B cell (primary cell): Measurements from ENCODE around the gene ANKS1B. TPM values are rescaled to one million over a fixed set of nuclear protein-coding genes. Genes with fewer than 3 reads are reported as not detected.

ENCODE experiments used
- ATAC-seq: fragments of 200-7000 bp; cut with Tn5 transposase; one replicate; pipeline ENCODE4 v1.10.0; 2021; ENCODE audit warnings: low read depth, mild to moderate bottlenecking, moderate number of reproducible peaks, moderate library complexity
- CTCF ChIA-PET: fragments of 350-600 bp; sonication (Branson Sonifier 250); formaldehyde crosslinking; loops from one replicate; lab custom pipeline; 2021; ENCODE audit warnings: antibody characterized with exemption, inconsistent platforms; lab: Charles Lee
- POLR2A ChIA-PET: fragments of 350-600 bp; sonication (Branson Sonifier 250); formaldehyde crosslinking; loops from one replicate; lab custom pipeline; 2021; ENCODE audit warnings: antibody characterized with exemption; lab: Charles Lee
- DNase-seq: peaks from one replicate; pipeline ENCODE4 v3.0.0; 2013
- H2AFZ ChIP-seq: 2 replicates; pipeline ENCODE4 v1.6.1; 2012; ENCODE audit warnings: mild to moderate bottlenecking, low read depth, low read length; ENCODE audit not compliant: insufficient read depth, poor library complexity, severe bottlenecking
- H3K27ac ChIP-seq, 2 donors: 1 replicate in 1 of 2; 2 replicates in 1 of 2; pipeline ENCODE4 v1.5.1; 2012 to 2013; ENCODE audit warnings: low read length in 2 of 2, mild to moderate bottlenecking in 2 of 2, moderate library complexity in 1 of 2
- H3K27me3 ChIP-seq, 4 experiments: fragments of 200-600 bp in 1 of 4; sonication (generic) in 1 of 4; replicated peaks in 1 of 4; 1 replicate in 2 of 4; 2 replicates in 2 of 4; pipeline versions ENCODE4 v1.6.1 to v1.7.0; 2013 to 2016; ENCODE audit warnings: low read length in 3 of 4, mild to moderate bottlenecking in 2 of 4, mixed read lengths in 1 of 4, moderate library complexity in 1 of 4; ENCODE audit not compliant: insufficient read depth in 4 of 4, control insufficient read depth in 3 of 4; ENCODE audit errors: control extremely low read depth in 1 of 4
- H3K36me3 ChIP-seq, 2 experiments: replicated peaks in 1 of 2; 1 replicate in 1 of 2; 2 replicates in 1 of 2; pipeline versions ENCODE4 v1.6.1 to v1.7.1; 2013; ENCODE audit warnings: low read length in 1 of 2; ENCODE audit not compliant: insufficient read depth in 2 of 2, control insufficient read depth in 1 of 2; ENCODE audit errors: control extremely low read depth in 1 of 2, extremely low read depth in 1 of 2
- H3K4me1 ChIP-seq, 2 donors: fragments of 200-600 bp in 1 of 2; sonication (generic) in 1 of 2; 1 replicate in 1 of 2; 2 replicates in 1 of 2; pipeline versions ENCODE4 v1.5.1 to v1.6.1; 2013 to 2017; ENCODE audit warnings: low read length in 2 of 2; ENCODE audit not compliant: control insufficient read depth in 2 of 2, insufficient read depth in 2 of 2
- H3K4me2 ChIP-seq: replicated peaks from 2 replicates; pipeline ENCODE3; 2012; ENCODE audit warnings: mild to moderate bottlenecking, low read depth, low read length; ENCODE audit not compliant: poor library complexity, severe bottlenecking
- H3K4me3 ChIP-seq, 5 experiments: fragments of 200-600 bp in 1 of 5; sonication (generic) in 1 of 5; 1 replicate in 3 of 5; 2 replicates in 2 of 5; pipeline versions ENCODE4 v1.5.1 to v1.7.0; 2011 to 2016; ENCODE audit warnings: low read length in 4 of 5, mild to moderate bottlenecking in 4 of 5, low read depth in 2 of 5, control low read depth in 1 of 5, moderate library complexity in 1 of 5; ENCODE audit not compliant: insufficient read depth in 1 of 5; ENCODE audit errors: control extremely low read depth in 1 of 5, extremely low read depth in 1 of 5
- H3K79me2 ChIP-seq: fragments of 200-600 bp; sonication (generic); one replicate; pipeline ENCODE4 v1.6.0; 2016; ENCODE audit warnings: low read length; ENCODE audit not compliant: control insufficient read depth, insufficient read depth
- H3K9ac ChIP-seq: fragments of 200-600 bp; sonication (generic); 2 replicates; pipeline ENCODE4 v1.6.1; 2017; ENCODE audit warnings: mild to moderate bottlenecking, low read length, moderate library complexity
- H3K9me3 ChIP-seq, 3 donors: one replicate each; pipeline versions ENCODE4 v1.6.1 to v1.7.1; 2013; ENCODE audit warnings: low read length in 2 of 3; ENCODE audit not compliant: control insufficient read depth in 2 of 3, insufficient read depth in 1 of 3; ENCODE audit errors: control extremely low read depth in 1 of 3
- H4K20me1 ChIP-seq: 2 replicates; pipeline ENCODE4 v1.6.0; 2012; ENCODE audit warnings: mild to moderate bottlenecking, low read length; ENCODE audit not compliant: insufficient read depth, control insufficient read depth, poor library complexity, severe bottlenecking
- H3K27ac Mint-ChIP-seq: one replicate; pipeline ENCODE4 v1.8.0; 2021; ENCODE audit warnings: mixed read lengths
- H3K27me3 Mint-ChIP-seq: one replicate; pipeline ENCODE4 v1.8.0; 2021; ENCODE audit warnings: mixed read lengths
- H3K4me1 Mint-ChIP-seq: one replicate; pipeline ENCODE4 v1.8.0; 2021; ENCODE audit warnings: mixed read lengths
- H3K4me3 Mint-ChIP-seq: one replicate; pipeline ENCODE4 v1.8.0; 2021; ENCODE audit warnings: mixed read lengths
- H3K9me3 Mint-ChIP-seq: one replicate; pipeline ENCODE4 v1.8.0; 2022; ENCODE audit warnings: mixed read lengths; ENCODE audit not compliant: insufficient read depth
- EZH2 ChIP-seq: IDR thresholded peaks from 2 replicates; pipeline ENCODE4 v1.6.1; 2012; ENCODE audit warnings: borderline replicate concordance, low read depth, mild to moderate bottlenecking, moderate library complexity, low read length; ENCODE audit not compliant: insufficient read depth, poor library complexity, severe bottlenecking
- WGBS: methylation state at CpG from one replicate; pipeline ENCODE4 v1.1.5; 2013; ENCODE audit warnings: missing lambda C conversion rate; ENCODE audit not compliant: insufficient coverage; 5-methylcytosine and 5-hydroxymethylcytosine counted together
- intact Hi-C: fragments of 100-400 bp; cut with micrococcal nuclease; formaldehyde crosslinking; loops from one replicate; pipeline ENCODE4 v1.10.0; 2022
- polyA plus RNA-seq: library from polyadenylated mRNA; depleted of rRNA; stranded (reverse); fragments of >200 nt; gene quantifications from 2 replicates; pipeline ENCODE4 v1.2.3, GENCODE V29; 2012
- total RNA-seq, 2 donors: library from RNA; stranded (reverse); fragments of 120-200 nt in 1 of 2; gene quantifications; 1 replicate in 1 of 2; 2 replicates in 1 of 2; pipeline versions ENCODE4 v1.2.3 to v1.2.4, GENCODE V29; 2013 to 2022
- TF ChIP-seq, protein P1 (sequence below): fragments of 200-600 bp; IDR thresholded peaks from one replicate; pipeline ENCODE4 v1.8.0; 2022; ENCODE audit warnings: antibody characterized with exemption, mild to moderate bottlenecking

The ANKS1B gene
- total and polyA plus RNA-seq, 2 donors (not counting 1 experiment from before 2014, with no cell fraction given) = not detected

DNA sequence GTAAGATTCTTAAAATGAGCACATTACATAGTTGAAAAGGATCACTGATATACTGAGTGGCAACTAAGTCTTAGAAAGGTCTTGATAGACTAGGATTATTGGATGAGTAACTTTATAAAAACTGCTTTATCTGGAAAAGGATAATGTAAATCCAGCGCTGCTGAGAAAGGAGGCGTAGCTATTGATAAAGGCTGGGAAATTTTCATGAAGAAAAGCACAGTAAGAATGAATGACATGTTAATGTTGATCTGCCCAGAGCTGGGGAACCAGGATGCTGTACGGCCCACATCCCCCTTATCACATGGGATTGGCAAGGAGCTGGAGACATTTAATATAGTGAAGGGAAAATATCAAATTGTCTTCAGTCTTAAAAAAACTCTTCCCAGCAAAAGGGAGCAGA, 1165.7 kb downstream of the ANKS1B start:
- Histone ChIP-seq H3K9me3 (no peaks in the 10 kb centered on the region), H4K20me1 (no peaks in the 10 kb centered on the region), H3K4me2 (no peak overlapping the region), H3K79me2 (no peaks in the 10 kb centered on the region), H3K9ac (no peak overlapping the region), H3K27ac (no peak overlapping the region), H3K4me1 (no peaks in the 10 kb centered on the region), H3K27me3 (peaks cover 0 to 7% (median 6%) of the 10 kb centered on the region in 4 experiments), H3K36me3 (no peaks in the 10 kb centered on the region), H2AFZ (no peak overlapping the region), H3K4me3 (no peak overlapping the region)
- ATAC-seq (no peak), DNase-seq (no peak)
- intact Hi-C loops = no loop called here
- Mint-ChIP-seq H3K27me3 (peaks cover 20% of the 10 kb centered on the region), H3K4me3 (no peak overlapping the region), H3K4me1 (no peaks in the 10 kb centered on the region), H3K9me3 (peaks cover 2% of the 10 kb centered on the region), H3K27ac (no peak overlapping the region)
- ChIA-PET POLR2A (no interaction called here), CTCF (no interaction called here)
- WGBS = 100% methylated on average over 2 of the region's 3 CpGs
- no peak for TF ChIP-seq EZH2
- TF ChIP-seq, protein P1, sequence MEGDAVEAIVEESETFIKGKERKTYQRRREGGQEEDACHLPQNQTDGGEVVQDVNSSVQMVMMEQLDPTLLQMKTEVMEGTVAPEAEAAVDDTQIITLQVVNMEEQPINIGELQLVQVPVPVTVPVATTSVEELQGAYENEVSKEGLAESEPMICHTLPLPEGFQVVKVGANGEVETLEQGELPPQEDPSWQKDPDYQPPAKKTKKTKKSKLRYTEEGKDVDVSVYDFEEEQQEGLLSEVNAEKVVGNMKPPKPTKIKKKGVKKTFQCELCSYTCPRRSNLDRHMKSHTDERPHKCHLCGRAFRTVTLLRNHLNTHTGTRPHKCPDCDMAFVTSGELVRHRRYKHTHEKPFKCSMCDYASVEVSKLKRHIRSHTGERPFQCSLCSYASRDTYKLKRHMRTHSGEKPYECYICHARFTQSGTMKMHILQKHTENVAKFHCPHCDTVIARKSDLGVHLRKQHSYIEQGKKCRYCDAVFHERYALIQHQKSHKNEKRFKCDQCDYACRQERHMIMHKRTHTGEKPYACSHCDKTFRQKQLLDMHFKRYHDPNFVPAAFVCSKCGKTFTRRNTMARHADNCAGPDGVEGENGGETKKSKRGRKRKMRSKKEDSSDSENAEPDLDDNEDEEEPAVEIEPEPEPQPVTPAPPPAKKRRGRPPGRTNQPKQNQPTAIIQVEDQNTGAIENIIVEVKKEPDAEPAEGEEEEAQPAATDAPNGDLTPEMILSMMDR = no peak

DNA sequence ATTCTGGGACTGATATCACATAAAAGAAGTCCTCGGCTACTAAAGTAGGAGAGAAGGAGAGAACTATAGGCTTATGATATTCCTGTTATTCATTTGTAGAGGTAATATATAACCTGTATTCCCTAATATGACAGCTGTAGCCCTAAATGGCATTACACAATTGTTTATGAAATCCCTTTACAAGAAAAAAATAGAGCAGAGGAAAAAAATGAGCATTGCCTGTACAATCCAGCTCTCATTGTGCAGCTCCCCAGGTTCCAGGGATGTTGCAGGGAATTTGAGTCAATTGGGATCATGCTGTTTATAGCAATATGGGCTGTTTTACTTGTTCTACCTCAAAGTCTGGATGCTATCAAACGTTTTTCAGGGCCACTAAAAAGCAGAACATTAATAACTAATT, 1166.5 kb downstream of the ANKS1B start:
- H3K36me3 ChIP-seq = no peaks in the 10 kb centered on the region
- H3K4me3 ChIP-seq = no peak overlapping the region
- Mint-ChIP-seq H3K27ac (no peak overlapping the region), H3K27me3 (peaks cover 19% of the 10 kb centered on the region), H3K4me1 (no peaks in the 10 kb centered on the region), H3K9me3 (peaks cover 2% of the 10 kb centered on the region), H3K4me3 (no peak overlapping the region)
- H3K9ac ChIP-seq = no peak overlapping the region
- no peaks in the 10 kb centered on the region for H3K4me1 ChIP-seq
- H3K27ac ChIP-seq = no peak overlapping the region
- ATAC-seq (no peak), DNase-seq (no peak)
- no CpG with 5 or more reads among the region's 2 CpGs for WGBS
- intact Hi-C loops = no loop called here
- ChIA-PET CTCF (no interaction called here), POLR2A (no interaction called here)
- H3K79me2 ChIP-seq = no peaks in the 10 kb centered on the region
- H2AFZ ChIP-seq = no peak overlapping the region
- H3K9me3 ChIP-seq = no peaks in the 10 kb centered on the region
- no peak for TF ChIP-seq EZH2
- TF ChIP-seq, protein P1 = no peak
- H4K20me1 ChIP-seq = no peaks in the 10 kb centered on the region
- H3K27me3 ChIP-seq = peaks cover 0 to 7% (median 6%) of the 10 kb centered on the region in 4 experiments
- H3K4me2 ChIP-seq = no peak overlapping the region
